GM12872 (cell line): Measurements from ENCODE around the gene NFIB.

Experiments used
- CTCF ChIP-seq: IDR thresholded peaks from 3 replicates; pipeline ENCODE4 v1.5.1; 2011; ENCODE audit warnings: low read depth, mild to moderate bottlenecking, low read length, moderate library complexity; ENCODE audit not compliant: insufficient read depth

Gene NFIB

DNA sequence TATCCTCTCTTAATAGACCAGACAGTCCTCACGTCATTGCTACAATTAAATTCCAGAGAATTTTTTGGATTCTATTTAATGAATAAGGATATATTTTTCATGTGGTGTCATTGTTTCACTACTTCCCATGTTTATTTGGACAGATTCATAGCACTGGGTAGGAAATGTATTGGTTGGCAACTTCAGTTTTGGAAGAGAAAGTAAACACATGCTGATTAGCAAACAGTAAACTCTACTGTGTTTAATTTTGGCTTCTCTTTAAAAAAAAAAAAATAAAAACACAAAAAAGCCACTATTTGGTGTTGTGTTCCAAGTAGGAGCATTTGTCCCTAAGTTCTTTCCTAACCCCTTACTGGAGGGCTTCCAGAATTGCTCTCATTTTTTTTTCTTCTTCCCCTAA, 77.3 kb downstream of the NFIB start:
- TF ChIP-seq CTCF = no peak

GRCh38 chr9:14232111-14232510, 81.8 kb downstream of the NFIB start:
- no peak for TF ChIP-seq CTCF

GRCh38 chr9:14231196-14231990, 82.5 kb downstream of the NFIB start:
- TF ChIP-seq CTCF = no peak

DNA sequence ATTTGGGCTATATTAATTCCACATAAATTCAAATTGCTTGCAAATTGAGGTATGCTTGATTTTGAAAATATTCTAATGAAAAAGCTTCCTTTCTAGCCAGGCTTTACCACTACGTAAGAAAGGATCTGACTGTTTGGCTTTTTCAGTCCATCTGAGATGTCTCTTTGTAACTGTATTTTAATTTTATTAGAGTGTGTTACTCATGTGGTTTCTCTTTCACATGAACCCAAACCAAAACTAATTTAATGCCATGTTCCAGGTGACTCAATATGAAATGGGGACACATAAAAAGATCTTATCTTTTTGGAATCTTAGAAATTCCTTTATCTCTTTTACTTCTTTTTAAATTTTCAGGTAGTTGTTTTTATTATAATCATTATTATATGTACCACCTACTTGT, 85.3 kb downstream of the NFIB start:
- no peak for TF ChIP-seq CTCF

DNA sequence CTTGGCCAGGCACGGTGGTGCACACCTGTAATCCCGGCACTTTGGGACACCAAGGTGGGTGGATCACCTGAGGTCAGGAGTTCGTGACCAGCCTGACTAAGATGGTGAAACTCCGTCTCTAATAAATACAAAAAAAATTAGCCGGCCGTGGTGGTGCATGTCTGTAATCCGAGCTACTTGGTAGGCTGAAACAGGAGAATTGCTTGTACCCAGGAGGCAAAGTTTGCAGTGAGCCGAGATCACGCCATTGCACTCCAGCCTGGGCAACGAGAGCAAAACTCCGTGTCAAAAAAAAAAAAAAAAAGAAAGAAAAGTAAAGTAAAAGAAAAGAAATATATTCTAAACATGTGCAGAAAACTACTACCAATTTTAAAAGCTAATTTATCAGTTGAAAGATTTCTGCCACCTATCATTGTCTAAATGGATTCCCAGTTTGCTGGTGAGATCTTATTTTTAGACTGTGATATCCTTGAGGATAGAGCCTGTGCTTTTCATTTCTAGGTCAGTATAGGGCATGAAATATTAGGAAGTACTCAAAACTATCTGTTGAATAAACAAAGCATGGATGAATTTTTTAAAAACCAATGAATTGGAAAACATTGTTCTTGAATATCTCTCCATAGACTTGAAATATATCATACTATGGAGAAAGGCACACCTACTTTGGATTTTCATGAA, 86.9 kb downstream of the NFIB start:
- no peak for TF ChIP-seq CTCF

DNA sequence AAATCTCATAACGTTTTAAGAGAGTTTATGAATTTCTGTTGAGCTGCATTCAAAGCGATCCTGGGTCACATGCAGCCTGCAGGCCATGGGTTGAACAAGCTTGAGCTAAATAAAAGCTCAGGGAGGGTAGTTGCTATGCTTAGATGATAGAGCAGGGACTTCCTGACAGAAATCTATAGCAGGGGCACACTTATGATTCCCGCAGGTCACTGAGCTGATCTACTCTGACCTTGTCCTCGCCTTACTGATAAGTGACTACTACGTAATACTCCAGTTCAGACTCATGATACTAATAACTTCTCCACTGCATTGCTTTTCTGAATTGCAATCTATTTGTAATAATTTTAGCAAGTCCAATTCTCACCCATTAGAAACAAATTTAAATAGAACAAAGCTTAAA, 90.9 kb downstream of the NFIB start:
- TF ChIP-seq CTCF = no peak

- no peak for TF ChIP-seq CTCF
Measured at GRCh38 chr9:14222149-14222835, 91.6 kb downstream of the NFIB start.
